HG02870 (cell line): ENCODE data around the gene CACNA1D.
"Not testable (repeated sequence)": the region's sequence is repeated elsewhere in the genome, so short reads cannot be mapped to it uniquely, and the experiment has no call there.

Experiments used
- ATAC-seq: cut with Tn5 transposase; IDR thresholded peaks from one replicate; pipeline ENCODE4 v1.9.1; 2021; ENCODE audit warnings: mild to moderate bottlenecking, moderate library complexity; ENCODE audit not compliant: unreplicated experiment

CACNA1D gene

GRCh38 chr3:53646723-53647122 is 152.3 kb downstream of the CACNA1D start:
- ATAC-seq: no peak

- no peak for ATAC-seq
Observed at GRCh38 chr3:53649816-53650215, 155.4 kb downstream of the CACNA1D start.

GRCh38 chr3:53650424-53650823 is 156.0 kb downstream of the CACNA1D start:
- peak; percentile 86 for ATAC-seq

DNA sequence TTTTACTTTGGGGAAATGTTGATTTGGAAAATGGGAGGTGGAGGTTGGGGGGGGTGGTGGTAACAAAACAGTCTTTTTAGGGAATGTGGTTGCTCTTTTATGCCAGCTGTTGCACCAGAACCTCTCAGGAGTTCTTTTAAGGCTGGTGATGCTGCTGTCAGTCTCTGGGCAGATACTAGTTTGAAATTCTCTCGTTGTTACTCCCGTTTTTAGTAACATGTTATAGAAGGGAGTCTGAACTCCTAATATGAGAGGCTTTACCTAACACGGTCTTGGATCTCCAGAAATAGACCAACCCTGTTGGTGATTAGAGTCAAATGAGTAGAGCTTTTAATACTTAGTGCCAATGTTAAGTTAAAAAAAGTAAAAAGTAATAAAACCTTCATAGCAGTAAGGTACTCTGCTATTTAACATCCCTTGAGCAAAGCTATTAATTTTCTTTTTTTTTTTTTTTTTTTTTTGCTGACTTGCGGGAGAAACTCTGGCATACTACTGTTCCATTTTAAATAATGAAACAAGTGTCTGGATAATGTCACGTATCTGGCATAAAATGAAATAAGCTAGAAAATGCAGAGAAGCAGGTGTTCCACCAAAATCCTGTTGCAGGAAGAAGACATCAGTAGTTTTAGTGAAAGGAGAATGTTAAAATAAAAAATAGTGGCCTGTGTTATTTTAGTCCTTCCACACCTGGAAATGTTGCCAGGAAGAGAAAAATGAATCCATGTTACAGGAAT is 156.7 kb downstream of the CACNA1D start:
- no peak for ATAC-seq

GRCh38 chr3:53651927-53652326 is 157.5 kb downstream of the CACNA1D start:
- ATAC-seq: no peak

DNA sequence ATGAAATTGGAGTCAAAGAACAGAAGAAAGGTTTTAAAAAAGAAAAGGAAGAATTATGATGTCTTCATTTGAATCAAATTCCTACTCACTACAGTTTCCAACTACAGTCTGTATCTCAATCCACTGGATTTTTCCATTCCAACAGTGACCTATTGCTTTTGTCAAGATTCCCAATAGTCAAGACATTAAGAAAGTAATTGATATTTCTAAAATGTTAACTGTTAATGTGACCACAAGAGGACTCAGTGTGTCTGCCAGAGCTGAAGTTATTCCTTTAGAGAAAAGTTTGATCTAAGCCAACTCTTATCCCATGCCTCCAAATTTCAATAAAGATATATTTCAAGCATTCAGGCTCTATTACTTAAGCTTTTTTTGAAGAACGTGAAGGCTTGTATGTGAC is 163.2 kb downstream of the CACNA1D start:
- ATAC-seq: no peak

GRCh38 chr3:53658613-53659193 is 164.3 kb downstream of the CACNA1D start:
- ATAC-seq: no peak

DNA sequence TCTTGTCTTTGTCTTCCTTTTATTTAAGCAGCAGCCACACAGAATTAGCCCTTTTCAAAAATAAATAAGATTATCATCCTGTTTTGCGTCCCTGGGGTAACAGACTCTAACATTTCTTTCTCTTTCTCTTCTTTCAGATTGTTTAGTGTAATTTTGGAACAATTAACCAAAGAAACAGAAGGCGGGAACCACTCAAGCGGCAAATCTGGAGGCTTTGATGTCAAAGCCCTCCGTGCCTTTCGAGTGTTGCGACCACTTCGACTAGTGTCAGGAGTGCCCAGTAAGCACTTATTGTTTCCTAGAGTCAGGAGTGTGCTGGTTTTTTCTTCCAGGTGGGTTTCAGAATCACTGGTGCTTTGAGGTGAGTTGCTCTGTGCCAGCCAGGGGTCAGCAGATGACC is 165.6 kb downstream of the CACNA1D start:
- no peak for ATAC-seq

- no peak for ATAC-seq
Observed at GRCh38 chr3:53661480-53661879, 167.1 kb downstream of the CACNA1D start.

- ATAC-seq: not testable (repeated sequence)
Observed at GRCh38 chr3:53664812-53665211, 170.4 kb downstream of the CACNA1D start.

DNA sequence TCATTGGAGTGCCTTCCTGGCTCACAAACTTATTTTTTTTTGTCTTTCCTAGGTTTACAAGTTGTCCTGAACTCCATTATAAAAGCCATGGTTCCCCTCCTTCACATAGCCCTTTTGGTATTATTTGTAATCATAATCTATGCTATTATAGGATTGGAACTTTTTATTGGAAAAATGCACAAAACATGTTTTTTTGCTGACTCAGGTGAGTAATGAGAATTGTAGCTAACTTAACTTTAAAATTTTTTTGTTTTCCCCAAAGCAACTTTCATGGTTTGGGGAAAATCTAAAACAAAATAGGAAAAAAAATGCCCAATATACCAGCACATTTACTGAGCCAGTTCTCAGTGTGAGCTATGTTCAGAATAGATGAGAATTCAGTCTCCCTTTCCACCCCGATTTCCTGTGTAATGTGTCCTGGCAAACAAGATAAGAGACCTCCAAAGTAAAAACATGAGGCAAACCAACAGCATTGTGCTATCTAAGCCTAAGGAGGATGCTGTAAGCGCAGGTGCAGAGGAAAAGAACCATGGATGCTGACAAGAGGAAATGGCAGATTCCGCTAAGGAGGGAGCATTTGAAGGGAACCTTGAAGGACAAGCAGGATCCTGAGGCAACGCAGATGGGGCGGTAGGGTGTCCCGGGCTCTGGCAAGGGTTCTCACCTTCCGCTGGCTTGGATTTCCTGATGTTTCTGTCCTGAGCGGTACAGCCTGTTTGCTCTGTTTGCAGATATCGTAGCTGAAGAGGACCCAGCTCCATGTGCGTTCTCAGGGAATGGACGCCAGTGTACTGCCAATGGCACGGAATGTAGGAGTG is 171.4 kb downstream of the CACNA1D start:
- ATAC-seq: no peak

DNA sequence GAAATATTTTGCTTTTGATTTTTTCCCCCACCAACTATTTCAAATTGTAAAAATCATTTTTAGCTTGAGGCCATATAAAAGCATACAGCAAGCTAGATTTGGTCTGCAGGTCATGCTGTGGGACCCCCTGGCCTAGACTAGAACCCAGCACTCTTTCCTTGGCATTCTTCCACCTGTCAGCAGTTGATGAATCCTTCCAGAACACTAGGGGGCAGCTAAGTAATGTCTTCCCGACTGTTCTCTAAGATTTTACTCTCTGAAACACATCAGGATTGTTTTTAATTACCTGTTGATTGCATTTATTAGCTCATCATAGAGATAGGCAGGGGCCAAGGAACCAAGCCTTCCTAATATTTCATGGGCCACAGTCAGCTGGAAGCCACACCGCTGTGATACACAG is 174.5 kb downstream of the CACNA1D start:
- no peak for ATAC-seq

GRCh38 chr3:53670721-53671120 is 176.3 kb downstream of the CACNA1D start:
- ATAC-seq: no peak

DNA sequence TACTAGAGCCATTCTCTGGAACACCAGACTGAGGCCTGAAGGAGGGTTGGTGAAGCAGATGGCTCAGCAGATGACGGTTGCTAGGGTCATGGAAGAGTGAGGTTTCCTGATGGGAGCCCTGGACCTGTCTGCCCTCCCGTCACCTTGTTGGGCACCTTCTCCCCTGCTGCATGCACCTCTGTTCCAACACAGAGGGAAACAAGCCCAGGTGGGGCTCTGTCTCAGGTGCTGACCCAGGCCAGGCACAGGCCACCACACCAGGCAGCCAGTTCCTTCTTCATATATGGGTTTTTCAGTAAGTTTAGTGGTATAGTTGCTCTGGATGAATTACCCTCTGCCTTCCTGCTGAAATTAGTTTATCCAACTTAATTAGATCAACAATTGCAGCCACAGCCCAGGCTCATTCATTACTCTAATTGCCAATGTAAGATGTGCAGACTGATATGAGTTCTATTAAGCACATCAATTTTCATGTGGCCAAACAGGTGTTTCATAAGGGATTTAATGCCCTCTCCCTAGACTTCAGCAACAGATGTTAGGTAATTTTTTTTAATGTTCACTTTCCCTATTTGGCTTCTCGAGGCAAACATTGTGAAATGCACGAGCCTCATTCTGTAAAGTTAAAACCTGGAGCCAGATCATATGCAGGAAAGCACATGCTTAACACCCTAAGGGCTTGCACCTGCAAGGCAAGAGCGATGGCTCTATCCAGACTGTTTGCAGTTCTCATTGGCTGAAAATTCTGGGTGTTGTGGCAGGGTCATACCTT is 177.0 kb downstream of the CACNA1D start:
- no peak for ATAC-seq

DNA sequence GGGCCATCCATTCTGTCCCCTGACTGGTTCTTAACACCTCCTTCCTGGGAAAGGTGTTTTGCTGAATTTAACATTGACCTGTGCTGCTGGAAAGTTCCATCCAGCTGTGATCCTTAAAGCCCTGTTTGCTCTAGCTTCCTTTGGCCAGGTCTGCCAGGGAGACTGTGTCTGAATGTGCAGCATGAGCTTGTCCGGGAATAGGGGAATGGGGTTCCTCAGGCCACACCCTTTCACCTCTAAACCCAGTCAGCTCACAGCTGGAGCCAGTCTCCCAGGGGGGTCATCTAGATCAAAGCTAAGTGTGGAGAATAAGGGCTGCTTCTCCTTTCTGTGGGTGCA is 177.5 kb downstream of the CACNA1D start:
- ATAC-seq: no peak

DNA sequence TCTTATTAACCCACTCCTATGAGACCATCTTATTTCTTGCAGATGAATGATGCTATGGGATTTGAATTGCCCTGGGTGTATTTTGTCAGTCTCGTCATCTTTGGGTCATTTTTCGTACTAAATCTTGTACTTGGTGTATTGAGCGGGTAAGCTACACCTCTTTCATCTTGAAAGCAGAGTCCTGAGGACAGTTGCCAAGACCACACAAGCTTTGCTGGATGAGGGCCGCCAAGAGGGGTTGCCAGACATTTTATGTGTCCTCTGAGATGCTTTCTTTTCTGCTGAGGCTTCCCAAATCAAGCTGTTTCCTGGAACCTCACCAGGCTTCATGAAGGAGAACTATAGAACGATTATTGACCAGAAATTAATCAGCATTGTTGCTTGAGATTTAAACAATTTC is 178.6 kb downstream of the CACNA1D start:
- ATAC-seq: no peak

DNA sequence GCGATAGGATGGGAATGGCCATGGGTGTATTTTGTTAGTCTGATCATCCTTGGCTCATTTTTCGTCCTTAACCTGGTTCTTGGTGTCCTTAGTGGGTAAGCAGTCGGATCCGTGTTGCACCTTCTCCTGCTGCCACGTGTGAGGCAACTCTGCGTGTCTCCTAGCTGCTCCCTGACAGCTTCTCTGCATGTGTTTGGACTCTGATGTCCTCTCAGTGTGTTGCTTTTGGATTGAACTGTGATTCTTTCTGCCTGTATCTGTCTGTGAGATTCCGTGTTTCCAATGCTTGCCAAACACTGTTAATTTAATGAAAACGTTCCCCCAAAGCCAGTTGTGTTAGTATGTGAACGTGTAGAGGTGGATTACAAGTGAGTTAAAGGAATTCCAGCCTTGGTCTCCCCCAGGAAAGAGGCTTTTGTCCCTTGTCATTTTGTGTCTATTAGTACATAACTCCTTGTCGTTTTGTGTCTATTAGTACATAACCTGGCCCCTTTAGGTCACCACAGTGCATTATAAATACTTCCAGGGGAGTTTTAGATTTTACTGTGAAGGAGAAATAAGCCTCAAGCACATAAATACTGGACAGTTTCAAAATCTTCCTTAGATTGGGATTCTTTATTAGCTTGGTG is 179.4 kb downstream of the CACNA1D start:
- ATAC-seq: no peak

- ATAC-seq: no peak
Observed at GRCh38 chr3:53674582-53674981, 180.2 kb downstream of the CACNA1D start.

DNA sequence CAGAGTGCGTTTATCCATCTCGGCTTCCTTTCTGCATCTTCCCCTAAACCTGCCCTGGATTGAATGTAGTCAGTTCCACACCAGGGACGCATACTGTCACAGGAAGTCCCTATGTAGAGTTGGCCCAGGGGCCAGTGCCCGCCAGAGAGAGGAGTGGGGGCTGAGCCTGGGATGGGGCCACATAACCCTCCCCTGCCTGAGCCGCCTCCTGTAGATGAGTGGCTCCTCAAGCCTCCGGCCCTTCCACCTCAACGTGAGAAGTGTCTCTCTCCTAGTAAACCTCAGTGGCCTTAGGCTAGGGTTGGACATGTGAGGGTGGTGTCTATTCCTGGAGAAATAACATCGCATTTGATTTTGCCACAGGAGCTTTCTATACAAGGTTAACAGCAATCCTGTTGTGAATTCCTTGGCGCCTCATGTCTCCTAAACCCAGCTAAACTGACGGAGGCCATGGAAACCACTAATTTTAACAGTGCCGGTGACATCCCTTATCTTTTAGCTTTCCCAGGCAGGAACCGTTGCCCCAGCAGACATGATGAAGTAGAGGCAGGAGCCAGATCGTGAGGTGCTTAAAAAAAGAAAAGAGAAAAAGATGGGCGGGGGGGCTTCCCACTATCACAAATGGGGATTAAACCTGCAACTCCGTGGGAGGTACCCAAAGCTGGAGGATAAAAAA is 180.7 kb downstream of the CACNA1D start:
- ATAC-seq: no peak

GRCh38 chr3:53675942-53676341 is 181.5 kb downstream of the CACNA1D start:
- ATAC-seq: no peak
